Aorta (tissue), 5 donors: Measurements from ENCODE around the gene DDX5. TPM values are rescaled to one million over a fixed set of nuclear protein-coding genes. Genes with fewer than 3 reads are reported as not detected.

Experiments used
- ATAC-seq: fragments of 200-7000 bp; cut with Tn5 transposase; one replicate; pipeline ENCODE4 v1.9.1; 2022; ENCODE audit warnings: moderate library complexity; ENCODE audit not compliant: low FRiP score
- DNase-seq, 2 donors: peaks; one replicate each; pipeline ENCODE4 v3.0.0-alpha.2; 2020
- H3K27ac ChIP-seq, 2 donors: one replicate each; pipeline ENCODE4 v1.5.1; 2013; ENCODE audit warnings: low read length in 2 of 2, mild to moderate bottlenecking in 2 of 2, moderate library complexity in 2 of 2, control low read depth in 1 of 2, inconsistent platforms in 1 of 2, low read depth in 1 of 2
- H3K27me3 ChIP-seq, 2 donors: one replicate each; pipeline ENCODE4 v1.6.1; 2013; ENCODE audit warnings: control low read depth in 1 of 2, low read length in 1 of 2, mild to moderate bottlenecking in 1 of 2, moderate library complexity in 1 of 2; ENCODE audit not compliant: insufficient read depth in 2 of 2, control insufficient read depth in 1 of 2
- H3K36me3 ChIP-seq, 2 donors: one replicate each; pipeline ENCODE4 v1.6.1; 2013; ENCODE audit warnings: control low read depth in 1 of 2, low read length in 1 of 2, mild to moderate bottlenecking in 1 of 2; ENCODE audit not compliant: insufficient read depth in 2 of 2, control insufficient read depth in 1 of 2
- H3K4me1 ChIP-seq, 2 donors: one replicate each; pipeline ENCODE4 v1.6.1; 2013; ENCODE audit warnings: low read length in 2 of 2, control low read depth in 1 of 2, mild to moderate bottlenecking in 1 of 2, moderate library complexity in 1 of 2; ENCODE audit not compliant: insufficient read depth in 2 of 2, control insufficient read depth in 1 of 2
- H3K4me3 ChIP-seq, 2 donors: one replicate each; pipeline ENCODE4 v1.5.1; 2013; ENCODE audit warnings: low read length in 2 of 2, control low read depth in 1 of 2, mild to moderate bottlenecking in 1 of 2
- H3K9me3 ChIP-seq: one replicate; pipeline ENCODE4 v1.6.1; 2013; ENCODE audit warnings: mild to moderate bottlenecking, low read length; ENCODE audit not compliant: control insufficient read depth
- WGBS, 2 donors: extraction: QIAGEN DNeasy Blood & Tissue Kit; methylation state at CpG; one replicate each; pipeline ENCODE4 v1.1.7; 2013; 5-methylcytosine and 5-hydroxymethylcytosine counted together
- intact Hi-C, 2 donors: fragments of 100-400 bp; cut with DNase I; formaldehyde crosslinking; loops; one replicate each; pipeline versions ENCODE4 v1.14.2 to v1.15.0; 2022
- polyA plus RNA-seq, 2 donors: library from polyadenylated mRNA; stranded (reverse); fragments of 200-250 nt; gene quantifications; one replicate each; pipeline ENCODE4 v1.2.3, GENCODE V29; 2013
- total RNA-seq, 2 donors: library from RNA; stranded (reverse); fragmentation: NEBNext Ultra II Directional; extraction: Animal tissue kit (Norgen Biotek cat#: 25700); gene quantifications; one replicate each; pipeline ENCODE4 v1.2.1, GENCODE V29; 2021
- donor health status: healthy with polysubstance abuse.
- donor health status: Bipolar disorder and iron deficiency.
- donor health status: DM: no; HTN: no; CAD: no.
- donor health status: DM: no; HTN: no; CAD: no.
- donor health status: DM: yes; HTN: yes; CAD: no.

The DDX5 gene
- total and polyA plus RNA-seq, 4 donors: 213 to 952 (median 918) TPM

DNA sequence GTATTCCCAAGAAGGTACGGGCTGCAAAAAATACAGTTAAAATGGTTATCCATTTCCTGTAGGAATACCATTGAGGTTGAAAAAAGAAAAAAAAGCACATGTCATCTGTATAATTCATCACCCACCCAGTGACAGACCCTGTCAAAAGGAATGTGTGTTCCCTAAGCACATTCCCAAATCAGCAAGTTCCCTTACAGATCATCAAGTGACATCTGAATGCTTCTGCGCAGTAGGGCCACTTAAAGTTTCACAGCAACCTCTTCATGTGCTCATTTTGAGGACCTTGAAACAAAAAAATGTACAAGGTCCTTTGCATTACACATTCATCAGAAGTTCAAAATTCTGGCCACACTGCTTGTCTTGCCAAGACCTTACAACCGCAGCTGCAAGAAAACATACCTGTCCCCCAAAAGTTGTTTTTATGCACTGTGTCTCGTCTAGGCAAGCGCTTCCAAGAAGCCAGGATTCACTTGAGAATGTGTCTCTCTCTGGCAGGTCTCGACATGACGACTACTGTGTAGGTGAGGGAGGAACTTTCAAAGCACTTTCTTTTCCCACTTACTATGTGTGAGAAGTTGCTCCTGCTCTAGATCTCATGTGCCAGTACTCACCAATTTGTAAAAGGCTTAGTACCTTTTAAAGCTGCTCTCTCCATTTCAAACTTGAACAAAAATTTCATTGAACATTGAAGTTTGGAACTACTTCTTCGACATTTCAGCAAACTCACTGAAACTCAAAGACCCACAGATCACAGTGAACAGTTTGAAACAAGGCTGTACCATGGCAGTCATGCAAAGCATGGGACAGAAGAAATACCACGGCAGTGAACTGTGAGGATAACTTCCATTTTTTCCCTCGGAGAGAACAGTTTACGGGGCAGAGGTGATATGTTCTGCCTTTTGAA lies 5.0 kb downstream of the DDX5 start:
- intact Hi-C loops: loop anchor here in 1 of 2 donors (10.0 kb wide), 1 partner anchor 356 kb away; no protein-coding TSS in a partner anchor
- peaks cover 0 to 1% of the 10 kb centered on the region in 2 donors for H3K27me3 ChIP-seq
- H3K4me1 ChIP-seq: no peaks in the 10 kb centered on the region
- no peak for DNase-seq
- 66 to 67% methylated on average over 11 of the region's 11 CpGs for WGBS, 2 donors
- H3K4me3 ChIP-seq: no peak overlapping the region
- no peak for ATAC-seq
- H3K9me3 ChIP-seq: no peaks in the 10 kb centered on the region
- peaks cover 12% of the 10 kb centered on the region in 2 donors for H3K36me3 ChIP-seq
- no peak overlapping the region for H3K27ac ChIP-seq

- no peaks in the 10 kb centered on the region for H3K9me3 ChIP-seq
- no peak overlapping the region for H3K27ac ChIP-seq
- no peak overlapping the region for H3K4me3 ChIP-seq
- WGBS, 2 donors: 81 to 82% methylated on average over 8 of the region's 8 CpGs
- H3K36me3 ChIP-seq: peaks cover 12% of the 10 kb centered on the region in 2 donors
- ATAC-seq: no peak
- DNase-seq: no peak
- H3K27me3 ChIP-seq: no peaks in the 10 kb centered on the region
- intact Hi-C loops: loop anchor here in 1 of 2 donors (10.0 kb wide), 1 partner anchor 356 kb away; no protein-coding TSS in a partner anchor
- no peaks in the 10 kb centered on the region for H3K4me1 ChIP-seq
Observed at GRCh38 chr17:64500487-64500859, 5.6 kb downstream of the DDX5 start.

GRCh38 chr17:64499805-64500486 lies 6.1 kb downstream of the DDX5 start:
- ATAC-seq: no peak
- H3K9me3 ChIP-seq: no peaks in the 10 kb centered on the region
- H3K4me3 ChIP-seq: no peak overlapping the region
- DNase-seq: no peak
- WGBS, 2 donors: 67 to 72% methylated on average over 6 of the region's 6 CpGs
- H3K27ac ChIP-seq: no peak overlapping the region
- H3K4me1 ChIP-seq: no peaks in the 10 kb centered on the region
- intact Hi-C loops: loop anchor here in 1 of 2 donors (10.0 kb wide), 1 partner anchor 355 kb away; no protein-coding TSS in a partner anchor
- no peaks in the 10 kb centered on the region for H3K27me3 ChIP-seq
- H3K36me3 ChIP-seq: peaks cover 12% of the 10 kb centered on the region in 2 donors

DNA sequence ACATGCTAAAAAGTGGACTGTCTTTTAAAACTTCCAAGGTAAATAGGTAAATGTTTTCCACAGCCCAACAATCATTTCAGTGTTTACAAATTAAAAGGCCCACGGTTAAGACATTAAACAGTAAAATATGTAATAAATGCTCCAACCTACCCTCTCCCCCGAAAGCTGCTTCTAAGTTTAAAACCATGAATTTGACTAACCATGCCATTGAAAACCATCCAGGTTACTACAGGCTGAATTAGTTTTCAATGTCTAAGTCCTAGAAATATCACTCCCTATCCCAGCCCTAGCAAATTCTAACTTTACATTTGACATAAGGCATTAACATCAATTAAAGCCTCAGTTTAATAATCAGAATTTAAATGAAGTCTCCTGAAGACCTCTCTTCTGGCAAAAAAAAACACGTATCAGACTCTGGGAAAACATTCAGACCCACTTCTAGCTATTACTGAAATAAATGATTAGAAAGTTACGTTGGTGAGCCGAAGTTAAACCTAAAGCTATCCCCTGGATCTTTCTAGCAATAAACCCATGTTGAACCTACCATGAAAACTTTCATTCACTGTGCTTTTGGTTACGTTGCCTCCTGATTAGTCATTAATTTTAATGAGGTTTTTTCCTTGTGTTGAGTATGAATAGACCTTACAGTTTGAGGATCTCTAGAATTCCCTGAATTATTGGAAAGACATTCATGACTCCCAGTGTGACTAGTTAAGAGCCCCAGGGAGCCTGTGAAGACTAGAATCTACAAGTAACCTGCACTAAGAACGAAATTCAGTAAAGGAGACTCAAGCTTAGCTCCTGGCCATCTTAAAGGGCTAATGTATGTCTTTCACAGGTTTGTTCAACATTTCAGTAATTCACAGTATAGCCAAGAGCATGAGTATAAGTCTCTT lies 7.5 kb downstream of the DDX5 start:
- WGBS, 2 donors: 41 to 48% methylated on average over 7 of the region's 7 CpGs
- intact Hi-C loops: no loop called here
- Histone ChIP-seq H3K27me3 (no peaks in the 10 kb centered on the region), H3K4me1 (no peaks in the 10 kb centered on the region), H3K9me3 (no peaks in the 10 kb centered on the region), H3K36me3 (peaks cover 12% of the 10 kb centered on the region in 2 donors), H3K4me3 (no peak overlapping the region), H3K27ac (no peak overlapping the region)
- DNase-seq (no peak), ATAC-seq (no peak)

- intact Hi-C loops: no loop called here
- WGBS, 2 donors: 36 to 41% methylated on average over 4 of the region's 4 CpGs
- DNase-seq: no peak
- Histone ChIP-seq H3K9me3 (no peaks in the 10 kb centered on the region), H3K4me3 (peak overlapping the region in 1 of 2 donors; percentile 71), H3K36me3 (peaks cover 10 to 12% of the 10 kb centered on the region in 2 donors), H3K27me3 (no peaks in the 10 kb centered on the region), H3K4me1 (no peaks in the 10 kb centered on the region), H3K27ac (peak overlapping the region in 1 of 2 donors; percentile 66)
- no peak for ATAC-seq
Observed at GRCh38 chr17:64497565-64498035, 8.5 kb downstream of the DDX5 start.

DNA sequence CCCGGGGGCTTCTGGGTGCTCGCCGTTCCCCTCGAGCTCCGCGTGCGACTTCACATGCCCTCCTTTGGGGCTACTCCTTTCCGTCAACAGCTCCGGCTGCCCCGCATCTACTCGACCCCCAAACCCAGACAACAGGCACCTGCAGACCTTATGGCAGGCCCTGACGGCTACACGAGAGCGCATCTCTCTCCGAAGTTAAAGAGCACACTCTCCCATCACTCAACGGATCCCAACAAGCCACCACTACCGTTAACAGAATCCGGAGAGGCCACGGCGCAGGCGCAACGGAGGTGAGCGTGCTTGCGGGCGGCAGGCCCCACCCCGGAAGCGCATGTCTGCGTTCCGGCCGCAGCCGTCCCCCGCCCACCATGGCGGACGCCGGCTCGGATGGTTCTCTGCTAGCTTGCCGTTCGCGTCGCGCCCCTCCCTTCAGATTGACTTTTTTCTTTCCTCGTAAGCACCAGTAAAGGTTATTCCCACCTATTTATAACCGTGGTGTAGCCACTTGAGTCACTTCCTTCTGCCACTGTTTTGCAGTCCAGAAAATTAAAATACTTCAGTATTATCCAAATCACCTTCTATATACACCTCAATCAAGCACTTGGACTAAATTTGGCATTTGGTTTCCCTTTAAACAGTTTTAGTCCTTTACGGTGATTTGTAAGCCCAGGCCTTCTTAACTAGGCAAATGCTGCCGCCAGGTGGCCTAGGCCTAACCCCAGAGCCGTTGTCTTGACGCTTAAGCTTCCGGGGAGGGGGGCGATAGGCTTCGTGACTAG lies 9.1 kb downstream of the DDX5 start, which contains the start of gene POLG2:
Gene POLG2 (minus strand): TSS at position 269 of the 779 bp plus-strand sequence. CDS start 86 bp downstream, at position 183.
- Histone ChIP-seq H3K4me1 (no peaks in the 10 kb centered on the region), H3K27me3 (no peaks in the 10 kb centered on the region), H3K4me3 (peak within 1 kb of the TSS; percentile 43 to 71), H3K36me3 (peaks cover 8 to 10% of the 10 kb centered on the region in 2 donors), H3K27ac (peak within 1 kb of the TSS in 1 of 2 donors; percentile 70), H3K9me3 (no peaks in the 10 kb centered on the region)
- ATAC-seq: peak; percentile 95
- intact Hi-C loops: no loop called here
- WGBS, 2 donors: 0 to 1% methylated on average over 49 to 50 of the region's 50 CpGs
- DNase-seq: peak; percentile 96 to 98

DNA sequence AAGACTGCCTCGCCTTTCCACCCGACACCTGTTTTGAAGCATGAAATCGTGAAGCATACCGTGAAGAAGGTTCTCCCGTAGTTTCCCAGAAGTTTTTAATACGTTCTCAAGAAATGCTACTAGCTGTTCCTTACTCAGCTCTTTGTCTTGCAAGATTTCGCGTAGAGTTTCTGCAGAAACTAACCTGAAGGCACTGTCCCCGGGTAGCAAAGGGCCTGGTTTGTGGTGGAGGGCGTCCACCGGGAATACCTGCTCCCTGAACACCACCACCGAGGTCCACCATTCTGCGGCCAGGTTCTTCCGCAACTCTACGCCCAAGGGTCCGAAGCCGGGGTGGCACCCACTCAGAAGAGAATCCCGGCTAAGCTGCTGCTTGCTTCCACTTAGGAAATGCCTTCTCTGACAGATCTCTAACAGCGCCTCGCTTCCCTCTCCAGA lies 9.7 kb downstream of the DDX5 start:
- Histone ChIP-seq H3K4me1 (no peaks in the 10 kb centered on the region), H3K36me3 (peaks cover 6 to 7% of the 10 kb centered on the region in 2 donors), H3K27me3 (no peaks in the 10 kb centered on the region), H3K4me3 (peak overlapping the region; percentile 43 to 65), H3K27ac (peak overlapping the region in 1 of 2 donors; percentile 70), H3K9me3 (no peaks in the 10 kb centered on the region)
- no peak for DNase-seq
- intact Hi-C loops: no loop called here
- ATAC-seq: no peak
- WGBS, 2 donors: 0 to 1% methylated on average over 20 of the region's 20 CpGs
